LNCAP (cell line): ENCODE results near the gene ARL15.

ENCODE experiments used
- TF ChIP-seq, protein P1 (sequence below): fragments of 450-650 bp; IDR thresholded peaks from 2 replicates; pipeline ENCODE4 v1.5.1; 2017; ENCODE audit warnings: mild to moderate bottlenecking

The ARL15 gene

DNA sequence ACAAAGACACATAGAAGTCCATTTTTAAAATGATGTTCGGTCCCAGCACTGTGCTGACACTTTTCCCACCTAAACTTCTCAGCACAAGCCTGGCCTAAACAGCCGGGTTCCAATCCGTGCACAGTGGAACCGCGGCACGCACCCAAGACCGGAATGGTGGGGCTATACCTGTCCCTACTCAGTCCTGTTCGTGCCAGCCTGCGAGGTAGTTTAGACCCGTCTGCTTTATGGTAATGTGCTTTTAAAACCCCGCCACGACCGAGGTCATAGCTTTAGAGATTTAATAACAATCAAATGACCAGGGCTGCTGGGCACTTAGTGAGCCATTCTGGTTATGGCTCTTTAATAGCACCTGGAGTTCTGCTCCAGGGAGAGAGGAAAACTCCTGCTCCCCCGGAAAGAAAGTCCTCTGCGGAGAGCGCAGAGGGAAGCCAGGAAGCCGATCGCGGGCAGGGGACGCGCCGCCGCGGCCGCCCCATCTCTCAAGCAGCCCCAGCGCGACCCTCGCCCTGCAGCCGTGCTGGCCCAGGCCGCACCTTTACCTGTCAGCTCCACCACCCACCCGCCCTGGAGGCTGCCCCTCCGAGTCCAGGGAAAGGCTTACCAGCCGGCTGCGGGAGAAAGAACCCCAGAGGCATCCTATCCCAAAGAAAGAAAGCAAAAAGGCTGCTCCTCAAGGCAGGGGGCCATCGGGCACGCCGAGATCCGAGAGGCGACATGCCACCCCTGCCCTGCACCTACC is 511 bp downstream of the ARL15 start:
- TF ChIP-seq, protein P1, sequence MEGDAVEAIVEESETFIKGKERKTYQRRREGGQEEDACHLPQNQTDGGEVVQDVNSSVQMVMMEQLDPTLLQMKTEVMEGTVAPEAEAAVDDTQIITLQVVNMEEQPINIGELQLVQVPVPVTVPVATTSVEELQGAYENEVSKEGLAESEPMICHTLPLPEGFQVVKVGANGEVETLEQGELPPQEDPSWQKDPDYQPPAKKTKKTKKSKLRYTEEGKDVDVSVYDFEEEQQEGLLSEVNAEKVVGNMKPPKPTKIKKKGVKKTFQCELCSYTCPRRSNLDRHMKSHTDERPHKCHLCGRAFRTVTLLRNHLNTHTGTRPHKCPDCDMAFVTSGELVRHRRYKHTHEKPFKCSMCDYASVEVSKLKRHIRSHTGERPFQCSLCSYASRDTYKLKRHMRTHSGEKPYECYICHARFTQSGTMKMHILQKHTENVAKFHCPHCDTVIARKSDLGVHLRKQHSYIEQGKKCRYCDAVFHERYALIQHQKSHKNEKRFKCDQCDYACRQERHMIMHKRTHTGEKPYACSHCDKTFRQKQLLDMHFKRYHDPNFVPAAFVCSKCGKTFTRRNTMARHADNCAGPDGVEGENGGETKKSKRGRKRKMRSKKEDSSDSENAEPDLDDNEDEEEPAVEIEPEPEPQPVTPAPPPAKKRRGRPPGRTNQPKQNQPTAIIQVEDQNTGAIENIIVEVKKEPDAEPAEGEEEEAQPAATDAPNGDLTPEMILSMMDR = no peak

DNA sequence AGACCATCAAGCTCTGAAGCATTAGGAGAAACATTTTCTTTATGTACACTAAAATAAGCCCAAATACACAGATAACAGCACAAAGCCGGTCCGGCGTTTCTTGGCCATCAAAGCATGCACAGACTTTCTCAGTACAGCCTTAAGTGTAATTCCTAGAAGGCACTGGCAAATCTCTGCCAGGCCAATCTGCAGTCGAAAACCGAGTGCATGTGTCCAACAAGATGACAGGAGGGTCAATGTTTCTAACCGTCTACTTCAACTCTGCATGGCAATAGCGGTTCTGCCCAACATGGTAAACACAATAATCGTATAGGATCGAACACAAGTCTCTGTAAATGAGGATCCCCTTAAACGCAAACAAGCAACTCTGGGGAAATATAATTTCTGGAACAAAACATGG is 1.1 kb downstream of the ARL15 start:
- TF ChIP-seq, protein P1 = no peak

DNA sequence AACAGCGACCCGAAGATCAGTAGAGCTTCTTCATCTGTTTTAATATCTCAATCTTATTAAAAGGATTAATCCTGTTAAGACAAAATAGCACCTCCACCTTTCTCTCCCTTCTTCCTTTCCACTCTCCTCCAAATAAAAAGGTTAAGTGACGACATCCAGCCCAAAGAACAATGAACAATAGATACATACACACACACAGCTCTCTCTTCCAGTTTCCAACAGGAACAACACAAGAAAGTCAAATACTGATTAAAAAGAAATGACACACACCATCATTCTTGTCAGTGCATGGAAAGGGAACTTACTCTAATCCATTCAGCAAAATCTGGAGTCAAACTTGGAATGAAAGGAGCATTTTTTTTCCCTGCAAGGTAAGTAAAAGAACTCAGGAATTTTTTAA is 2.8 kb downstream of the ARL15 start:
- TF ChIP-seq, protein P1 = no peak

DNA sequence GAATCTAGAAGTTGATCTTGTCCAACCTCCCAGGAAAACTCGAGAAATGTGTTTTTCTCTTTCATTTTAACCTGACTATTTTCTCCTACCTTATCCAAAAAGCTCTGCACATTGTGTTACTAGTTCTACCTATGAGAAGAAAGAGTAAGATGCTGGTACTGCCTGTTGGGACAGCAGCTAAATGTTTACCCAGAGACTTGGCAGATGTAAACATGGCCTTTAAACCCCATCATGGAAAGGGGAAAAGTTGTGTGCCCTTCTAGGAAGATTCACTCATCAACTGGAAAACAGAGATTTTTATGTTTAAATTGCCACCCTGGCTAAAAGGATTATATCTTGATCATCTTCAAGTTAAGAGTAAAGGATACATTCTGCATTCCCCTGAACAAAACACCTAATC is 3.5 kb downstream of the ARL15 start:
- TF ChIP-seq, protein P1 = no peak

DNA sequence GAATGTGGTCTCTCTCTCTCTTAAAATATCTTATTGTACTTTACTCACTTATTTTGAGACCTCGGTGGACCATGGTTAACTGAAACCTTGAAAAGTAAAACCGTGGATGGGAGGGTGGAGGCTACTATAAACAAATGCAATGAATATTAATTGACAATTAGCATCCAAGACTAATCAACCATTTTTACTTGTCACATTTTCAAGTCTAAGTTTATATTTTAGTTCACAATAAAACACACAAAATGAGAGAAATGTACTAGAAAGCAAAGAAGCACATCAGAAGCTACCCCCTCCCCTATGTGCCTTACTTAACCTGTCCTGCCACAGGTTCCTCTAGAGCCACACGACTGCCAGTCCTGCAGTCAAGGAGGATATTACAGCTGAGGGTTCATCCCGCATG is 4.6 kb downstream of the ARL15 start:
- TF ChIP-seq, protein P1 = no peak

DNA sequence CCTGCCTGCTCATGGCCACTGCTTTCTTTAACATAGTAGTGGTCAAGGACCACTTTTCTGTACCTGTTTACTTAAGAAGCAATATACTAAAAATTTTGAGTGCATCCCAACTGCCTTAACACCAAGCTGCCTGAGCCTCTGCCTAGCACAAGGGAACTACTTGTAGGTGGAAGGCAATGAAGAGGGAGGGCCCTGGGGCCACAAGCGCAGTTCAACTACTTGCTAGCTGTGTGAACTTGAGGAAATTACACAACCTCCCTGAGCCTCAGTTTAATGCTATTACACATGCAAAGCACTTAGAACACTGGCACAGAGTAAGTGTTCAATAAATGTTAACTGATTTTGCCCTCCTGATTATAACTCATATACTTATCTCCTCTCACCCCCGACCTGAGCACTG is 6.3 kb downstream of the ARL15 start:
- TF ChIP-seq, protein P1 = no peak

DNA sequence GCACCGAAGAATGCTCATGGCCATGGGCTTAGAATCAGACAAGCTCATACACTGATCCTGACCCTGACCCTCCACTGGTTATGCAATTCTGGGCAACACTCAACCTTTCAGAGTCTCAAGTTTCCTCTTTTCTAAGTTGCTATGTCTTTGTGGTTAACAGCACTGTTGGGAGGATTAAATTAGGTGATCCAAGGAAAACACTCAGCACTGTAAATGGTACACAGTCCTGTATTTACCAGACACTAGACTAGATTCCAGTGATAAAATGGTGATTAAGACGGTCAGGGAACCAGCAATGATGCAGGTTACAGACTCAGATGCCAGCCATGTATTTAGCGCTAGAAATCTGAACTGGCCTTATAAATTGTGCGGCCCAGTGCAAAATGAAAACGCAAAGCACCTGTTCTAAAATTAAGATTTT is 8.1 kb downstream of the ARL15 start:
- TF ChIP-seq, protein P1 = no peak

DNA sequence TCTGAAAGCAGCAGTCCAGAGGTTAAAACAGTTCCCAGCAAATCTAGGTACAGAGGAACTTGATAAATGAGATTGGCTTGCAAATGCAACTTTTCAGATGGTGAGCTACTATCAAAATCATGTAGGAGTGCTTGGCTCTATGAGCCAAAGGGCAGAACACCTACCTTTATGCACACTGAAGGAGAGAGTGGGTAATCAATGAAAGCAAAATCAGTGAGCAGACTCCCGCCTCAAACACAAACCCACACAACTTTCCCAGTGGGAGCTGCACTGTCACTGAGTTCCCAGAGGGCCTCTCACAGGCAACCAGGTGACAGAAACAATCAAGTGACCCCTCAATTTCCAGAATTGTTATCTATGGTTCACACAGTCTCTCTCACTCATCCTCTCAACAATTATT is 8.5 kb downstream of the ARL15 start:
- TF ChIP-seq, protein P1 = no peak
